Measurements from ENCODE around the gene SPATA21.

The SPATA21 gene

GRCh38 chr1:16422041-16422440 is 15.2 kb downstream of the SPATA21 start:
- H3K27me3 ChIP-seq = peaks cover 0 to 7% of the 10 kb centered on the region in 2 donors
- H3K27ac ChIP-seq = no peak overlapping the region
- no peaks in the 10 kb centered on the region for H3K9me3 ChIP-seq
- H3K4me1 ChIP-seq = no peaks in the 10 kb centered on the region
- no peak overlapping the region for H3K4me3 ChIP-seq
- intact Hi-C loops (cut with DNase I; ENCODE audit: low total_unique reads) = no loop called here
- no peak for TF ChIP-seq CTCF (IDR thresholded peaks at IDR 0.05)
- no peaks in the 10 kb centered on the region for H3K36me3 ChIP-seq
- no peak for DNase-seq

- no peak for TF ChIP-seq CTCF (IDR thresholded peaks at IDR 0.05)
- H3K27me3 ChIP-seq = peaks cover 0 to 7% of the 10 kb centered on the region in 2 donors
- intact Hi-C loops (cut with DNase I; ENCODE audit: low total_unique reads) = no loop called here
- no peak overlapping the region for H3K4me3 ChIP-seq
- no peaks in the 10 kb centered on the region for H3K4me1 ChIP-seq
- no peaks in the 10 kb centered on the region for H3K9me3 ChIP-seq
- H3K36me3 ChIP-seq = no peaks in the 10 kb centered on the region
- no peak for DNase-seq
- no peak overlapping the region for H3K27ac ChIP-seq
Observed at GRCh38 chr1:16421201-16421600, 16.0 kb downstream of the SPATA21 start.

GRCh38 chr1:16420424-16421118 is 16.7 kb downstream of the SPATA21 start:
- Histone ChIP-seq H3K4me3 (no peak overlapping the region), H3K27ac (no peak overlapping the region), H3K4me1 (no peaks in the 10 kb centered on the region), H3K36me3 (no peaks in the 10 kb centered on the region), H3K27me3 (peaks cover 0 to 7% of the 10 kb centered on the region in 2 donors), H3K9me3 (no peaks in the 10 kb centered on the region)
- intact Hi-C loops (cut with DNase I; ENCODE audit: low total_unique reads) = no loop called here
- no peak for DNase-seq
- TF ChIP-seq CTCF (IDR thresholded peaks at IDR 0.05) = no peak

- intact Hi-C loops (cut with DNase I; ENCODE audit: low total_unique reads) = no loop called here
- TF ChIP-seq CTCF (IDR thresholded peaks at IDR 0.05) = no peak
- Histone ChIP-seq H3K4me3 (no peak overlapping the region), H3K36me3 (no peaks in the 10 kb centered on the region), H3K27me3 (peaks cover 0 to 7% of the 10 kb centered on the region in 2 donors), H3K9me3 (no peaks in the 10 kb centered on the region), H3K4me1 (no peaks in the 10 kb centered on the region), H3K27ac (no peak overlapping the region)
- no peak for DNase-seq
Observed at GRCh38 chr1:16418823-16419425, 18.3 kb downstream of the SPATA21 start.

- no peak overlapping the region for H3K4me3 ChIP-seq
- no peak for DNase-seq
- no peaks in the 10 kb centered on the region for H3K27me3 ChIP-seq
- TF ChIP-seq CTCF (IDR thresholded peaks at IDR 0.05) = no peak
- H3K9me3 ChIP-seq = no peaks in the 10 kb centered on the region
- no peaks in the 10 kb centered on the region for H3K4me1 ChIP-seq
- intact Hi-C loops (cut with DNase I; ENCODE audit: low total_unique reads) = no loop called here
- H3K27ac ChIP-seq = no peak overlapping the region
- H3K36me3 ChIP-seq = no peaks in the 10 kb centered on the region
Observed at GRCh38 chr1:16413191-16413590, 24.0 kb downstream of the SPATA21 start.
